Measurements from ENCODE around the gene CNP. TPM values are rescaled to one million over a fixed set of nuclear protein-coding genes. Genes with fewer than 3 reads are reported as not detected.

Gene CNP
- total and polyA plus RNA-seq, 2 donors (not counting 1 experiment from before 2014, with no cell fraction given): 19.0 to 45.2 TPM

- ATAC-seq (ENCODE audit: low read depth) (no peak), DNase-seq (no peak)
- no peak for TF ChIP-seq EZH2 (IDR thresholded peaks at IDR 0.05; ENCODE audit: borderline replicate concordance, insufficient read depth, low read depth, low read length, poor library complexity, severe bottlenecking)
- TF ChIP-seq, protein P1, sequence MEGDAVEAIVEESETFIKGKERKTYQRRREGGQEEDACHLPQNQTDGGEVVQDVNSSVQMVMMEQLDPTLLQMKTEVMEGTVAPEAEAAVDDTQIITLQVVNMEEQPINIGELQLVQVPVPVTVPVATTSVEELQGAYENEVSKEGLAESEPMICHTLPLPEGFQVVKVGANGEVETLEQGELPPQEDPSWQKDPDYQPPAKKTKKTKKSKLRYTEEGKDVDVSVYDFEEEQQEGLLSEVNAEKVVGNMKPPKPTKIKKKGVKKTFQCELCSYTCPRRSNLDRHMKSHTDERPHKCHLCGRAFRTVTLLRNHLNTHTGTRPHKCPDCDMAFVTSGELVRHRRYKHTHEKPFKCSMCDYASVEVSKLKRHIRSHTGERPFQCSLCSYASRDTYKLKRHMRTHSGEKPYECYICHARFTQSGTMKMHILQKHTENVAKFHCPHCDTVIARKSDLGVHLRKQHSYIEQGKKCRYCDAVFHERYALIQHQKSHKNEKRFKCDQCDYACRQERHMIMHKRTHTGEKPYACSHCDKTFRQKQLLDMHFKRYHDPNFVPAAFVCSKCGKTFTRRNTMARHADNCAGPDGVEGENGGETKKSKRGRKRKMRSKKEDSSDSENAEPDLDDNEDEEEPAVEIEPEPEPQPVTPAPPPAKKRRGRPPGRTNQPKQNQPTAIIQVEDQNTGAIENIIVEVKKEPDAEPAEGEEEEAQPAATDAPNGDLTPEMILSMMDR (IDR thresholded peaks at IDR 0.05): no peak
- Histone ChIP-seq H3K27ac (ENCODE audit: low read length in 2 of 2) (no peak overlapping the region), H3K27me3 (replicated peaks in 1 of 4; ENCODE audit: control extremely low read depth in 1 of 4, control insufficient read depth in 3 of 4, insufficient read depth in 4 of 4, low read length in 3 of 4) (no peaks in the 10 kb centered on the region), H3K4me3 (ENCODE audit: control extremely low read depth in 1 of 5, extremely low read depth in 1 of 5, insufficient read depth in 1 of 5, low read depth in 2 of 5, low read length in 4 of 5) (no peak overlapping the region), H3K9me3 (ENCODE audit: control extremely low read depth in 1 of 3, control insufficient read depth in 2 of 3, insufficient read depth in 1 of 3, low read length in 2 of 3) (no peaks in the 10 kb centered on the region), H3K4me2 (replicated peaks; ENCODE audit: low read depth, low read length, poor library complexity, severe bottlenecking) (no peak overlapping the region), H3K36me3 (replicated peaks in 1 of 2; ENCODE audit: control extremely low read depth in 1 of 2, control insufficient read depth in 1 of 2, extremely low read depth in 1 of 2, insufficient read depth in 2 of 2, low read length in 1 of 2) (peaks cover 15 to 76% of the 10 kb centered on the region in 2 experiments), H3K9ac (ENCODE audit: low read length) (no peak overlapping the region), H4K20me1 (ENCODE audit: control insufficient read depth, insufficient read depth, low read length, poor library complexity, severe bottlenecking) (no peaks in the 10 kb centered on the region), H3K4me1 (ENCODE audit: control insufficient read depth in 2 of 2, insufficient read depth in 2 of 2, low read length in 2 of 2) (peaks cover 0 to 10% of the 10 kb centered on the region in 2 donors), H3K79me2 (ENCODE audit: control insufficient read depth, insufficient read depth, low read length) (peaks cover 5% of the 10 kb centered on the region), H2AFZ (ENCODE audit: insufficient read depth, low read depth, low read length, poor library complexity, severe bottlenecking) (no peak overlapping the region)
- H3K9me3 Mint-ChIP-seq (ENCODE audit: insufficient read depth): no peaks in the 10 kb centered on the region
- ChIA-PET CTCF (no interaction called here), POLR2A (interaction anchor here (0.6 to 1.1 kb wide), 2 partner anchors 12 to 21 kb away, joined by 3 to 4 read pairs; no protein-coding TSS in a partner anchor)
- WGBS (ENCODE audit: insufficient coverage): 100% methylated on average over 1 of the region's 3 CpGs
- H3K27ac Mint-ChIP-seq: no peak overlapping the region
- H3K4me3 Mint-ChIP-seq: no peak overlapping the region
- peaks cover 8% of the 10 kb centered on the region for H3K4me1 Mint-ChIP-seq
- intact Hi-C loops (cut with micrococcal nuclease): no loop called here
- H3K27me3 Mint-ChIP-seq: no peaks in the 10 kb centered on the region
These were observed 21.0 kb downstream of the CNP start for GRCh38 chr17:41987642-41988041.

DNA sequence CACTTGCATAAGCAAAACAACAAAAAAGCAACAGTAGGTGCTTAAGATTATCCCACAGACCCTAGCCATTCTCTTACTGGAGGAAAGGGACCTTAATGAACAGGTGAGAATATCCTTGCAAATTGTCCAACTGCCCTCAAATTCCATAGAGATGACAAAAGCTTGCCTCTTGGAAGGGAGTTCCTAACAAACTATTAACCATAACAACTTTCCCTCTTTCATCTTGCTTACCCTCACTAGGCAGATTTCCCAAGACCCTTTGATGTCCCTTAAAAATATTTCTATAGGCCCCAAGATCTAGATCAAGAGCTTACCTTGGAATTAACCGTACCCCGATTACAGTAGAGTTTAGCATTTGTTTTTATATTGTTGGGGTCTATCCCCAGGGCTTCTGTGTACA is 21.8 kb downstream of the CNP start:
- no peak overlapping the region for H3K4me3 ChIP-seq (ENCODE audit: control extremely low read depth in 1 of 5, extremely low read depth in 1 of 5, insufficient read depth in 1 of 5, low read depth in 2 of 5, low read length in 4 of 5)
- H3K27ac ChIP-seq (ENCODE audit: low read length in 2 of 2): no peak overlapping the region
- no peak overlapping the region for H2AFZ ChIP-seq (ENCODE audit: insufficient read depth, low read depth, low read length, poor library complexity, severe bottlenecking)
- H3K4me1 ChIP-seq (ENCODE audit: control insufficient read depth in 2 of 2, insufficient read depth in 2 of 2, low read length in 2 of 2): peaks cover 0 to 9% of the 10 kb centered on the region in 2 donors
- DNase-seq (no peak), ATAC-seq (ENCODE audit: low read depth) (no peak)
- no peaks in the 10 kb centered on the region for H4K20me1 ChIP-seq (ENCODE audit: control insufficient read depth, insufficient read depth, low read length, poor library complexity, severe bottlenecking)
- no peaks in the 10 kb centered on the region for H3K27me3 ChIP-seq (replicated peaks in 1 of 4; ENCODE audit: control extremely low read depth in 1 of 4, control insufficient read depth in 3 of 4, insufficient read depth in 4 of 4, low read length in 3 of 4)
- ChIA-PET POLR2A (no interaction called here), CTCF (interaction anchor here (0.6 kb wide), 1 partner anchor 1201 kb away, joined by 3 read pairs; no protein-coding TSS in a partner anchor)
- TF ChIP-seq, protein P1 (IDR thresholded peaks at IDR 0.05): no peak
- no peak for TF ChIP-seq EZH2 (IDR thresholded peaks at IDR 0.05; ENCODE audit: borderline replicate concordance, insufficient read depth, low read depth, low read length, poor library complexity, severe bottlenecking)
- H3K9ac ChIP-seq (ENCODE audit: low read length): no peak overlapping the region
- no peak overlapping the region for H3K4me3 Mint-ChIP-seq
- no CpG with 5 or more reads among the region's 2 CpGs for WGBS (ENCODE audit: insufficient coverage)
- intact Hi-C loops (cut with micrococcal nuclease): no loop called here
- no peak overlapping the region for H3K27ac Mint-ChIP-seq
- H3K4me1 Mint-ChIP-seq: peaks cover 7% of the 10 kb centered on the region
- H3K9me3 ChIP-seq (ENCODE audit: control extremely low read depth in 1 of 3, control insufficient read depth in 2 of 3, insufficient read depth in 1 of 3, low read length in 2 of 3): no peaks in the 10 kb centered on the region
- peaks cover 12% of the 10 kb centered on the region for H3K79me2 ChIP-seq (ENCODE audit: control insufficient read depth, insufficient read depth, low read length)
- H3K9me3 Mint-ChIP-seq (ENCODE audit: insufficient read depth): no peaks in the 10 kb centered on the region
- H3K36me3 ChIP-seq (replicated peaks in 1 of 2; ENCODE audit: control extremely low read depth in 1 of 2, control insufficient read depth in 1 of 2, extremely low read depth in 1 of 2, insufficient read depth in 2 of 2, low read length in 1 of 2): peaks cover 19 to 76% of the 10 kb centered on the region in 2 experiments
- no peaks in the 10 kb centered on the region for H3K27me3 Mint-ChIP-seq
- H3K4me2 ChIP-seq (replicated peaks; ENCODE audit: low read depth, low read length, poor library complexity, severe bottlenecking): no peak overlapping the region
